ENCODE measurements around the gene KCNMB1. TPM values are rescaled to one million over a fixed set of nuclear protein-coding genes. Genes with fewer than 3 reads are reported as not detected.

KCNMB1 gene
- total and polyA plus RNA-seq, 2 of the 13 experiments (the other 11 are each of a cell fraction or from before 2014, with no cell fraction given): not detected

DNA sequence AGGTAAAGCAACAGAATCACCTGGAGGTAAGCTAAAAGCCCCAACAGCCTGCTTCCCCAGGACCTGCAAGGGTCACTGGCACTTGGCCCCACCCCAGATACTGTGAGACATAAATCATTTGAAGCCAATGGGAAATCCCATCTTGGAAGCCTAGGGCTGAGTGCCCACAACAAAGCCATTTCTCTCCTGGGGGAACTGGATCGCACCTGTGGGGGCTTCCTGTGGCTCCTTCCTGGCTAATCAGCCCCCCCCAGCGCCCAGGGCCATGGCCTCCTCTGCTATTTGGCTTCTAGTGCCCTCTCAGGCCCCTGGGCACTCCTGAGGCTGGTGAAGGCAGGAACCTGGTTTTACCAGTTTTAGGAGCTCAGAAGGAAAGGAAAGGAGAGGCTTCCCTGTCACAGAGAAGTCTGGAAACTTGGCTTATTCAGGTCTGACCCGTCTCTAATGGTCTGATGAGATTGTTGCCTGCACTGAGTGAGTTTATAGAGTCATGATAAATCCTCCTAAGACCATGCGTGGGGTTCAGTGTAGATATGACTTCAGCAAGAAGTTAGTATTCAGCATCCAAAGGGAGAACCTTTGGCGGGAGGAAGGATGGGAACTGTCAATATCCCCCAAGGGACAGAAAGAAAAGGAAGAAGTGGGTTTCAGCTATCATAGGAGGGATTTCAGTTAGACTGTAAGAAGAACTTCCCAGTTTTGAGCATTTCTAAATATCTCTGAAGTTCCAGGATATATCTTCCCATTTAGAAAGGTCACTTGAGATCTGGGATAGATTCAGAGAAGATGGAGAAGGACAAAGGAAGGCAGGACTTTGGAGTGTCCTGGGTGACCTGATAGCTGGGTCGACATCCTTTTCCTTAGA is 1.2 kb downstream of the KCNMB1 start (continued):
- no peak for TF ChIP-seq HMG20B (CRISPR knock-in tag; conservative IDR thresholded peaks at IDR 0.05)
- TF ChIP-seq KMT2B (CRISPR knock-in tag; IDR thresholded peaks at IDR 0.05): no peak
- no peak for TF ChIP-seq HDAC6 (IDR thresholded peaks at IDR 0.05; ENCODE audit: low read depth, low read length)

GRCh38 chr5:170386743-170387395 is 2.3 kb downstream of the KCNMB1 start:
- 6% methylated on average over 8 of the region's 8 CpGs for WGBS (ENCODE audit: low lambda C conversion rate)
- Histone ChIP-seq H3K36me3 (replicated peaks in 1 of 2; ENCODE audit: control insufficient read depth in 1 of 2, insufficient read depth in 2 of 2, low read length in 2 of 2) (no peaks in the 10 kb centered on the region), H3K4me1 (ENCODE audit: insufficient read depth, low read length) (no peaks in the 10 kb centered on the region), H3K9ac (ENCODE audit: insufficient read depth, low read depth, low read length) (no peak overlapping the region), H3K4me2 (ENCODE audit: low read depth, low read length) (no peak overlapping the region), H3K4me3 (replicated peaks in 1 of 3; ENCODE audit: insufficient read depth in 1 of 3, low read depth in 2 of 3, low read length in 3 of 3) (no peak overlapping the region), H2AFZ (ENCODE audit: low read length) (no peak overlapping the region), H3K79me2 (ENCODE audit: insufficient read depth, low read length) (no peaks in the 10 kb centered on the region), H3K9me3 (ENCODE audit: low read length) (no peaks in the 10 kb centered on the region), H3K27me3 (ENCODE audit: control insufficient read depth in 1 of 2, insufficient read depth in 2 of 2, low read length in 2 of 2) (peaks cover 0 to 25% of the 10 kb centered on the region in 2 experiments; a peak in 1 of 5 replicates), H4K20me1 (ENCODE audit: insufficient read depth, low read length) (no peaks in the 10 kb centered on the region), H3K27ac (ENCODE audit: extremely low read length, insufficient read depth, low read length) (no peak overlapping the region)
- FAIRE-seq: no peak
- ChIA-PET POLR2A (no interaction called here), CTCF (ENCODE audit: low intra/inter-chr PET ratio, low total read pairs) (no interaction called here)
- BruUV-seq (replicated peaks): no TSS peak
- ATAC-seq: no peak
- no peak for DNase-seq (ENCODE audit: low spot score)
- intact Hi-C loops (cut with micrococcal nuclease; ENCODE audit: unreplicated experiment) (no loop called here), in situ Hi-C loops (cut with HindIII; ENCODE audit: extremely low pct_ligation_motif_present, low pct_unique_long_range_greater_than_20kb) (no loop called here)
- TF ChIP-seq, protein P1, sequence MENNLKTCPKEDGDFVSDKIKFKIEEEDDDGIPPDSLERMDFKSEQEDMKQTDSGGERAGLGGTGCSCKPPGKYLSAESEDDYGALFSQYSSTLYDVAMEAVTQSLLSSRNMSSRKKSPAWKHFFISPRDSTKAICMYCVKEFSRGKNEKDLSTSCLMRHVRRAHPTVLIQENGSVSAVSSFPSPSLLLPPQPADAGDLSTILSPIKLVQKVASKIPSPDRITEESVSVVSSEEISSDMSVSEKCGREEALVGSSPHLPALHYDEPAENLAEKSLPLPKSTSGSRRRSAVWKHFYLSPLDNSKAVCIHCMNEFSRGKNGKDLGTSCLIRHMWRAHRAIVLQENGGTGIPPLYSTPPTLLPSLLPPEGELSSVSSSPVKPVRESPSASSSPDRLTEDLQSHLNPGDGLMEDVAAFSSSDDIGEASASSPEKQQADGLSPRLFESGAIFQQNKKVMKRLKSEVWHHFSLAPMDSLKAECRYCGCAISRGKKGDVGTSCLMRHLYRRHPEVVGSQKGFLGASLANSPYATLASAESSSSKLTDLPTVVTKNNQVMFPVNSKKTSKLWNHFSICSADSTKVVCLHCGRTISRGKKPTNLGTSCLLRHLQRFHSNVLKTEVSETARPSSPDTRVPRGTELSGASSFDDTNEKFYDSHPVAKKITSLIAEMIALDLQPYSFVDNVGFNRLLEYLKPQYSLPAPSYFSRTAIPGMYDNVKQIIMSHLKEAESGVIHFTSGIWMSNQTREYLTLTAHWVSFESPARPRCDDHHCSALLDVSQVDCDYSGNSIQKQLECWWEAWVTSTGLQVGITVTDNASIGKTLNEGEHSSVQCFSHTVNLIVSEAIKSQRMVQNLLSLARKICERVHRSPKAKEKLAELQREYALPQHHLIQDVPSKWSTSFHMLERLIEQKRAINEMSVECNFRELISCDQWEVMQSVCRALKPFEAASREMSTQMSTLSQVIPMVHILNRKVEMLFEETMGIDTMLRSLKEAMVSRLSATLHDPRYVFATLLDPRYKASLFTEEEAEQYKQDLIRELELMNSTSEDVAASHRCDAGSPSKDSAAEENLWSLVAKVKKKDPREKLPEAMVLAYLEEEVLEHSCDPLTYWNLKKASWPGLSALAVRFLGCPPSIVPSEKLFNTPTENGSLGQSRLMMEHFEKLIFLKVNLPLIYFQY (CRISPR knock-in tag; IDR thresholded peaks at IDR 0.05; ENCODE audit: borderline replicate concordance): no peak
- TF ChIP-seq ZNF547 (CRISPR knock-in tag; IDR thresholded peaks at IDR 0.05) (no peak), MEIS1 (CRISPR knock-in tag; IDR thresholded peaks at IDR 0.05; ENCODE audit: borderline replicate concordance) (no peak)
